ENCODE measurements around the gene NAV3.
"Not testable (repeated sequence)": the region's sequence is repeated elsewhere in the genome, so short reads cannot be mapped to it uniquely, and the experiment has no call there.

NAV3 gene

GRCh38 chr12:78081590-78082314 is 251.1 kb downstream of the NAV3 start:
- no peak for DNase-seq

DNA sequence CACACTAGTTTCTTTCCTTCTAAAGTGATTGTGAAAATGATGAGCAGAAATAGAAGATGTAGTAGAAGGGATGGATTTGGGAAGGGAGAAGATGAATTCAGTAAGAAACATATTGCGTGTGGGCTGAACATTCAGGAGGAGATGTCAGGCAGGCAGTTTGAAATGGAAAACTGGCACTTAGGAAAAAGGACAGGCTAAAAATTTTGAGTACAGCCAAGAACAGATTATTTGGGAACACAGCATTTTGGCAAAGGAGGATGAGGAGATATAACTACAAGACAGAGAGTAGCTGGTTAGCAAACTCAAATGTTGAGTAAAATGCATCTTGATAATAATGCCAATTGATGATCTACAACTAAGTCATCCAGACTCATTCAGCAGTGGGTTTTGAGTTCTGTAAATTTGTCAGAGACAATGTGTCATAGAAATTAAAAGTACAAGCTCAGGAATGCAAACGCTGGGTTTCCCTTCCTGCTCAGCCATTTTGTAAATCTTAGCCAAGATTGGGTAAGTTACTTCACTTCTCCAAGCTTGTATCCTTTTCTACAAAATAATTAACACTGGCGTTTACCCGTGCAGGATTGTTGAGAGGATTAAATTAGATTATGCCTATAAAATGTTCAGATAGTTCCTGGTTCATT is 255.0 kb downstream of the NAV3 start:
- no peak for DNase-seq

DNA sequence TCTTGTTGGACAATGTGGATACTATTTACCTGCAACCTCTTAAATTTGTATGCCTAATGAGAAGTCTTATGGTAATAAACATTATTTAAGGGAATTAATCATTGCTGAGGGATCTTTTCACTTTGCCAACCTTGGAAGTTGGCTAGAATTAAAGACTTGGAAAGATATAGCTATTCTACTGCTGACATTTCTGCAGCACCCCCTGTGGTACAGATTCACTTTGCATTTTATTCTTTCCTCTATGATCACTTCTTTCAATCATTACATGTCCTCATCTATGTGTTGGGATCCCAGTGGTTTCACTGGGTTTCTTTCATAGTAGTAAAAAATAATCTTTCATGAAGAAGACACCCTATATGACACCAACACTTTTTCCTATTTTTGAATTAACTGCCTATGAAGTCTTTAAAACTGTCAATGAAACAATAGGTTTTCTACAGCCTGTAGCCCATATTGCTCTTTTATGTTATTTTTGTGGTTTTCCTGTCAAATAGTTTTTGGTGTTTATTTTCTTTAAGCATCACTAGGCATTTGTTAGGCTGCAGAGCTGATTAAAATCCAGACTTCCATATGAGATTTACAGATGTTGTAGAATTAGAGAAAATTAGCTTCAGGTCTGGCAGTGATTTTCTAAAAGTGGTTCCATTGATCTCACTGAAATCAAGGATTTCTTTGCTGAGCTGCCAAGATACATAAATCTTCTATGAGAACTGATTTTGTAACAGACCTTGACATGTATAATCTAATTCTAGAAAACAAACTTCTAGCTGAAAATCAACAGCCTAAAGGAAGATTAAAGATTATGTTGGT is 256.1 kb downstream of the NAV3 start:
- no peak for DNase-seq

- DNase-seq, result no peak
These were observed 256.6 kb downstream of the NAV3 start for GRCh38 chr12:78087363-78087675.

DNA sequence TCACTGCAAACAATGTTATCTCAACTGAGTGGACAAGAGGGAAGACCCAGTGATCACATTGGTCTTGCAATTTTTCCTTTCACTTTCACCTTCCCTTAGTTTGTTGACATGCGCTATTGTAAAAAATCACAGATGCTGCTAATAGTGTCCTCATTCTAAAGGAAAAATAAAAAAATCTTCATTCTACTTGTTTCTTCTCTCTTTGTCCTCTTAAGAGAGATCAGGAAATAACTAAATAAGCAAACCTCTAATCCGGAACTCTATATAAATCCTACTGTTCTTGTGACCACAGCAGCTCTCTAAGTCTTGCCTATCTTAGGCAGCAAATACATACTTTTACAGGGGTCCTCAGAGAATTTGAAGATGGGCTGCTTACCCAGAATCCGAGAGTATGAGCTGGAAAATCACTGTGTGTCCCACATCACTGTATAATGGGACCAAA is 257.7 kb downstream of the NAV3 start:
- DNase-seq, result no peak

DNA sequence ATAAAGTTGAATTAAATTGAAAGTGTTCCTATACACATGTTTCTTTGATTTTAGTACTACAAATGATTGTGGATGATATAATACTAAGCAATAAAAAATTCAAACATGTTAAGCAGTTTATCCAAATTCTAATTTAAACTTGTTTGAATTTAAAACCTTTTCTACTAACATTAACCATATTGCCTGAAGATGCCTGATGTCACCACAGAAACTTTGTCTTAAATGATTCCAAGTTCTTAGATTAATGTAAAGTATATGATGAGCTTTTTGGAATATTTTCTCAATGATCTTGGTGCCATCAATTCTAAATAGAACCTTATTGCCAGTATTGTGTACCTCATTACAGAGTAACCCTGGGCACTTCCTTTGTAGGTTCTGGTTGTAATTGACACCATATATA is 259.6 kb downstream of the NAV3 start:
- DNase-seq, result no peak

GRCh38 chr12:78095623-78096022 is 264.9 kb downstream of the NAV3 start:
- no peak for DNase-seq

GRCh38 chr12:78096909-78097597 is 266.4 kb downstream of the NAV3 start:
- no peak for DNase-seq

DNA sequence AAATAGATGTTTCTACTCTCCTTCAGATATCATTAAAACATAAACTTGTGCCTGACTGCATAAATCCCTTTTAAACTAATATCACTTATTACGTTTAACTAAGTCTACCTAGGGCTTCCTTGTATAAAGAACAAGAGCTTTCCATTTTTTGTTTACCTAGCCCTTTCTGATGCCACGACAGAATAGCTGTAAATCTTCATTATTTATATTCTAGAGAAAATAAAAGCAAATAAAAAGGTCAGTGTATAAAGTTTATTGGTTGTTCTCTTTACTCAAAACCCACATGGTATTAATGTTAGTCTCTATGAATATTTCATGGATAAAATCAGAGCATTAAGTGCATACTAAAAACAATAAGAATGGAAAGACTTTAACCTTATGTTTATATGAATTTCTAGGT is 269.1 kb downstream of the NAV3 start:
- no peak for DNase-seq

GRCh38 chr12:78101113-78101876 is 270.6 kb downstream of the NAV3 start:
- no peak for DNase-seq

- DNase-seq, result no peak
These were observed 271.4 kb downstream of the NAV3 start for GRCh38 chr12:78101946-78102635.

- DNase-seq, result not testable (repeated sequence)
These were observed 272.1 kb downstream of the NAV3 start for GRCh38 chr12:78102801-78103200.

DNA sequence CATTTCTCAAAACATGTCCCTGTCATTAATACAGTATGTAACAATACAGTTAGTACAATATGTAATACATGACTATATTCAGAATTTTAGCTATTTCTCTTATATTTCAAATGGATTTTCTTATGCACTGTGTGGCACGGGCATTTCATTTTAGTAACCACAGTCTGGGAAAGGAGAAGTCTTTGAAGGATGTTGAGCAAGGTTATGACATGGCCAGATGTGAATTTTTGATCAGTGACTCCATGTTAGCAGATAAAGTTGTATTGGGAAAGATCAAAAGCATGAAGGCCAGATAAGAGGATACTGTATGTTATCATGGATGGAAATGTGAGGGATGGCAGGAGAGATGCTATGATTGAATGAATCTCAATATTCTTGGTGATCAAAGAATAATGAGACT is 285.2 kb downstream of the NAV3 start:
- no peak for DNase-seq

DNA sequence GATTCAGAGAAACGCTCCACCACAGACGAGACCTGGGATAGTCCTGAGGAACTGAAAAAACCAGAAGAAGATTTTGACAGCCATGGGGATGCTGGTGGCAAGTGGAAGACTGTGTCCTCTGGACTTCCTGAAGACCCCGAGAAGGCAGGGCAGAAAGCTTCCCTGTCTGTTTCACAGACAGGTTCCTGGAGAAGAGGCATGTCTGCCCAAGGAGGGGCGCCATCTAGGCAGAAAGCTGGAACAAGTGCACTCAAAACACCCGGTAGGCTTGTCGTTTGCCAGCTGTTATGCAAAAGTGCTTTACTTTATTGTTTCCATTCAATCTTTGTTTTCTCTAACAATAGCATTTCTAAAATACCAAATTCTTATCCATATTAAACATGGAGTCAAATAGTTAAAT is 287.3 kb downstream of the NAV3 start:
- DNase-seq, result no peak

DNA sequence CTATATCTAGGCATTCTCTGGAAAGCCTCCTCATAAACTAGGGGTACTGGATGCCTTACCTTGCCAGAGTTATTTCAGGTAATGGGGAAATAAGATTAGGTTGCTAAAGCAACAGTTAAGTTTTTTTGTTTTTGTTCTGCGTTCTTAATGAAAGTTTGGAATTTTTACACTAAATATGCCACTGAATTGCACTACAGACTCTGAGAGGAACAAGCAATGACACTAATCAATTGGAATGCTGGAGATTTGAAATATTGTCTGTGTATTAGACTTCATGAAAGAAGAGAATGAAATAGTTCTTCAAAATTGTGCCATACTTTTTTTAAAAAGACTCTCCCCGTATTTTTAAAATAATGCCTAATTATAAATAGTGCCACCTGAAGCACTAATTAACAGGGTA is 287.8 kb downstream of the NAV3 start:
- DNase-seq, result no peak

GRCh38 chr12:78119351-78119918 is 288.7 kb downstream of the NAV3 start:
- no peak for DNase-seq

DNA sequence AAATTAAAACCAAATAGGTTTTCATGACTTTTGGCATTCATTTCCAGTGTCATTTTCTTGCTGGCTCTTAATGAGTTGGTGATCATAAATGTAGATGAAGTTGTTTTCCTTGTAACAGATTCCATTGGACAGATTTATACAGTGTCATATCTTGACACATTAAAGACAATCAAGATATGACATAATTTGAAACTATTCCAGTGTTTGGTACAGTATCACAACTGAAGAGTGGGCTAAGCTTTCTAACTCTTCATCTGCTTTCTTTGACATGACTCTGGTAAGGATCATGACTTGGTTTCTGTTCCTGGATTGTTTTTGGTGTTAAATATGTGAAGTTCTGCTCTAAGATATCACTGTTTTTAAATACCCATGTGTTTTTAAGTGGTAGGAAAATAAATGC is 289.6 kb downstream of the NAV3 start:
- no peak for DNase-seq

GRCh38 chr12:78120866-78121560 is 290.3 kb downstream of the NAV3 start:
- no peak for DNase-seq

DNA sequence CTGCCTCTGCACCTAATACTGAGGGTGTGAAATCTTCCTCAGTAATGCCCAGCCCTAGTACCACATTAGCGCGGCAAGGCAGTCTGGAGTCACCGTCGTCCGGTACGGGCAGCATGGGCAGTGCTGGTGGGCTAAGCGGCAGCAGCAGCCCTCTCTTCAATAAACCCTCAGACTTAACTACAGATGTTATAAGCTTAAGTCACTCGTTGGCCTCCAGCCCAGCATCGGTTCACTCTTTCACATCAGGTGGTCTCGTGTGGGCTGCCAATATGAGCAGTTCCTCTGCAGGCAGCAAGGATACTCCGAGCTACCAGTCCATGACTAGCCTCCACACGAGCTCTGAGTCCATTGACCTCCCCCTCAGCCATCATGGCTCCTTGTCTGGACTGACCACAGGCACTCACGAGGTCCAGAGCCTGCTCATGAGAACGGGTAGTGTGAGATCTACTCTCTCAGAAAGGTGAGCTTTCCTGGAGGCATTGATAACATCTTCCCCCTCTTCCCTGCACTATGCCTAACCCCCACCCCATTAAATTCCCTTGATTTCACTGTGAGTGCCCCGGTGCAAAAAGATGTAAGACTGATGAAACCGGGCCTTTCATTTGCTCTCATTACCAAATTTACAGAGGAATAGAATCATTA is 291.4 kb downstream of the NAV3 start:
- no peak for DNase-seq

DNA sequence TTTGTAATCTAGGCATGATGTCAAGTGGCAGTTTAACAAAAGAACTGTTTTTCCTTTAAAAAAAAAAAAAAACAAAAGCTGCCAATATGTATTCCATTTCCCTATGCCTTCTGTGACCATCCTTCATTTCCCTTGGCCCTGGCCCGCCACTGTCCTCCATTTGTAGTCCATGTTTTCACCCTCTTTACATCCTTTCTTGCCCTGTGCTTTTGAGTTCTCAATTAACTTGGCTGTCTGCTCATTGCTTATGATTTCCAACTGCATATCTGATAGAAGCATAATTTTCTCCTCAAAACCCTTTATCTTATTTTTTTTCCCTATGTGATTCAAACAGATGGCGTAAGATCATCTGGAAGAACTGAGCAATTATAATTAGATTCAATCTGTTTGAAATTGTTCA is 297.5 kb downstream of the NAV3 start:
- no peak for DNase-seq

DNA sequence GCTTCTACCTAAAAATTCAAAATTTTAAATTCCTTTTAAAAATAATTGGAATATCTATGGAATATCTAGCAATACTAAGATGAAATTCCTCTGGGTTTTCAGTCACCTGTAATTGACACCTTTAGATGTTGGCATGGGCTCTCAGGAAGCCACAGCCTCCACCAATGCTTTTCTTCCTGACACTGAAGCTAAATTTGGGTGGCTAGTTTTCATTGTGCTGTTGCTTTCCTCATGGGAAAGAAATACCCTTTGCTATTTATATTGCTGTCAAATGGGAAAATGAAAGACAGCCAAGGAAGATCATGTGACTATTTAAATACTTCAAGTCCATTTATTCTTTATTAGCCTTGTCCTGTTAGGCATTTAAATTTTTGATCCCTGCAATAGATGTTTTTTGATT is 313.0 kb downstream of the NAV3 start:
- DNase-seq, result no peak

All from GOT3 (cell line).